ENCODE results near the gene MAP4K4.
A peak's percentile ranks its signal among the peaks of the same experiment; 100 is the strongest.
"Not testable (repeated sequence)": the region's sequence is repeated elsewhere in the genome, so short reads cannot be mapped to it uniquely, and the experiment has no call there.

The MAP4K4 gene

GRCh38 chr2:101766871-101767739 is 69.6 kb downstream of the MAP4K4 start:
- DNase-seq (ENCODE audit: low read depth, low spot score) = peak; percentile 34

- no peak for DNase-seq (ENCODE audit: low read depth, low spot score)
Measured at GRCh38 chr2:101768556-101769220, 71.2 kb downstream of the MAP4K4 start.

- DNase-seq (ENCODE audit: low read depth, low spot score) = not testable (repeated sequence)
Measured at GRCh38 chr2:101769726-101770125, 72.2 kb downstream of the MAP4K4 start.

GRCh38 chr2:101770726-101771125 is 73.2 kb downstream of the MAP4K4 start:
- DNase-seq (ENCODE audit: low read depth, low spot score) = no peak

GRCh38 chr2:101771227-101771902 is 73.9 kb downstream of the MAP4K4 start:
- no peak for DNase-seq (ENCODE audit: low read depth, low spot score)

- no peak for DNase-seq (ENCODE audit: low read depth, low spot score)
Measured at GRCh38 chr2:101771910-101772321, 74.4 kb downstream of the MAP4K4 start.

GRCh38 chr2:101773137-101773536 is 75.6 kb downstream of the MAP4K4 start:
- DNase-seq (ENCODE audit: low read depth, low spot score) = peak; percentile 46

- DNase-seq (ENCODE audit: low read depth, low spot score) = not testable (repeated sequence)
Measured at GRCh38 chr2:101773961-101774360, 76.5 kb downstream of the MAP4K4 start.

- no peak for DNase-seq (ENCODE audit: low read depth, low spot score)
Measured at GRCh38 chr2:101775092-101775491, 77.6 kb downstream of the MAP4K4 start.

- no peak for DNase-seq (ENCODE audit: low read depth, low spot score)
Measured at GRCh38 chr2:101775636-101776035, 78.1 kb downstream of the MAP4K4 start.

GRCh38 chr2:101776172-101777043 is 78.9 kb downstream of the MAP4K4 start:
- peak; percentile 40 for DNase-seq (ENCODE audit: low read depth, low spot score)

- no peak for DNase-seq (ENCODE audit: low read depth, low spot score)
Measured at GRCh38 chr2:101777337-101777736, 79.8 kb downstream of the MAP4K4 start.

GRCh38 chr2:101778102-101778501 is 80.6 kb downstream of the MAP4K4 start:
- DNase-seq (ENCODE audit: low read depth, low spot score) = no peak

- no peak for DNase-seq (ENCODE audit: low read depth, low spot score)
Measured at GRCh38 chr2:101779190-101779589, 81.7 kb downstream of the MAP4K4 start.

- DNase-seq (ENCODE audit: low read depth, low spot score) = no peak
Measured at GRCh38 chr2:101779656-101780055, 82.1 kb downstream of the MAP4K4 start.

GRCh38 chr2:101781326-101781725 is 83.8 kb downstream of the MAP4K4 start:
- peak; percentile 18 for DNase-seq (ENCODE audit: low read depth, low spot score)

- DNase-seq (ENCODE audit: low read depth, low spot score) = no peak
Measured at GRCh38 chr2:101781791-101782426, 84.4 kb downstream of the MAP4K4 start.

GRCh38 chr2:101782427-101782792 is 84.9 kb downstream of the MAP4K4 start:
- DNase-seq (ENCODE audit: low read depth, low spot score) = no peak

- no peak for DNase-seq (ENCODE audit: low read depth, low spot score)
Measured at GRCh38 chr2:101787097-101787496, 89.6 kb downstream of the MAP4K4 start.

GRCh38 chr2:101788565-101788964 is 91.1 kb downstream of the MAP4K4 start:
- no peak for DNase-seq (ENCODE audit: low read depth, low spot score)

Data from ELF-1 (cell line).